CD4-positive, alpha-beta T cell (primary cell): ENCODE results near the gene SETD3. TPM values are rescaled to one million over a fixed set of nuclear protein-coding genes. Genes with fewer than 3 reads are reported as not detected.
A peak's percentile ranks its signal among the peaks of the same experiment; 100 is the strongest.

ENCODE experiments used
- ATAC-seq: fragments of 200-7000 bp; cut with Tn5 transposase; one replicate; pipeline ENCODE4 v1.10.0; 2022; ENCODE audit warnings: mild to moderate bottlenecking; ENCODE audit not compliant: poor library complexity
- CTCF ChIA-PET: fragments of 350-600 bp; sonication (Branson Sonifier 250); formaldehyde crosslinking; loops from one replicate; lab custom pipeline; 2021; ENCODE audit warnings: antibody characterized with exemption, inconsistent platforms; lab: Charles Lee
- POLR2A ChIA-PET: fragments of 350-600 bp; sonication (Branson Sonifier 250); formaldehyde crosslinking; loops from one replicate; lab custom pipeline; 2021; ENCODE audit warnings: antibody characterized with exemption, inconsistent platforms; lab: Charles Lee
- DNase-seq, 14 experiments: peaks; one replicate each; pipeline ENCODE4 v3.0.0-alpha.2; 2013 to 2020; ENCODE audit warnings: mixed read lengths in 2 of 14
- H3K27ac ChIP-seq, 2 donors: one replicate each; pipeline versions ENCODE4 v1.5.1 to v1.7.0; 2013; ENCODE audit warnings: low read length in 2 of 2, low read depth in 1 of 2, mild to moderate bottlenecking in 1 of 2
- H3K27me3 ChIP-seq, 2 experiments: 1 replicate in 1 of 2; 2 replicates in 1 of 2; pipeline versions ENCODE4 v1.6.1 to v1.7.0; 2013; ENCODE audit warnings: low read length in 2 of 2, control low read depth in 1 of 2, mild to moderate bottlenecking in 1 of 2, moderate library complexity in 1 of 2; ENCODE audit not compliant: insufficient read depth in 2 of 2, control insufficient read depth in 1 of 2
- H3K36me3 ChIP-seq: one replicate; pipeline ENCODE4 v1.6.1; 2013; ENCODE audit warnings: low read length, control low read depth; ENCODE audit not compliant: insufficient read depth
- H3K4me1 ChIP-seq: one replicate; pipeline ENCODE4 v1.6.1; 2013; ENCODE audit warnings: low read length, control low read depth; ENCODE audit not compliant: insufficient read depth
- H3K4me3 ChIP-seq: one replicate; pipeline ENCODE4 v1.5.1; 2013; ENCODE audit warnings: mild to moderate bottlenecking, low read length, moderate library complexity
- H3K9me3 ChIP-seq, 2 experiments: 1 replicate in 1 of 2; 2 replicates in 1 of 2; pipeline versions ENCODE4 v1.6.1 to v1.7.0; 2013; ENCODE audit warnings: low read length in 2 of 2, mild to moderate bottlenecking in 2 of 2, control low read depth in 1 of 2, moderate library complexity in 1 of 2; ENCODE audit not compliant: control insufficient read depth in 1 of 2, insufficient read depth in 1 of 2
- H3K27ac Mint-ChIP-seq: one replicate; pipeline ENCODE4 v1.8.0; 2020; ENCODE audit warnings: mixed read lengths
- H3K27me3 Mint-ChIP-seq: one replicate; pipeline ENCODE4 v1.8.0; 2021; ENCODE audit warnings: mixed read lengths
- H3K36me3 Mint-ChIP-seq: one replicate; pipeline ENCODE4 v1.8.0; 2021; ENCODE audit warnings: low read depth, mixed read lengths
- H3K4me1 Mint-ChIP-seq: one replicate; pipeline ENCODE4 v1.8.0; 2021; ENCODE audit warnings: low read depth, mixed read lengths
- H3K4me3 Mint-ChIP-seq: one replicate; pipeline ENCODE4 v1.8.0; 2020; ENCODE audit warnings: mild to moderate bottlenecking, mixed read lengths
- H3K9me3 Mint-ChIP-seq: one replicate; pipeline ENCODE4 v1.8.0; 2020; ENCODE audit warnings: mixed read lengths
- intact Hi-C, 2 experiments: fragments of 100-400 bp; cut with DNase I in 1 of 2; cut with micrococcal nuclease in 1 of 2; formaldehyde crosslinking; loops; one replicate each; pipeline versions ENCODE4 v1.15.1 to v1.9.0; 2023 to 2025; cut with DNase I, micrococcal nuclease
- total RNA-seq, 174 experiments: library from RNA in 2 of 174; stranded (reverse) in 2 of 174; gene quantifications; one replicate each; pipeline ENCODE4 v1.2.3 and lab custom pipeline; 2021 to 2026
- TF ChIP-seq, protein P1 (sequence below): fragments of 200-600 bp; IDR thresholded peaks from one replicate; pipeline ENCODE4 v1.8.0; 2022; ENCODE audit warnings: antibody characterized with exemption, mild to moderate bottlenecking

Gene SETD3
- total RNA-seq, 2 experiments from 2014 or later: 46.1 to 51.4 TPM

- no peaks in the 10 kb centered on the region for H3K27me3 Mint-ChIP-seq
These were observed 3.4 kb upstream of the SETD3 start for GRCh38 chr14:99484106-99484505.

DNA sequence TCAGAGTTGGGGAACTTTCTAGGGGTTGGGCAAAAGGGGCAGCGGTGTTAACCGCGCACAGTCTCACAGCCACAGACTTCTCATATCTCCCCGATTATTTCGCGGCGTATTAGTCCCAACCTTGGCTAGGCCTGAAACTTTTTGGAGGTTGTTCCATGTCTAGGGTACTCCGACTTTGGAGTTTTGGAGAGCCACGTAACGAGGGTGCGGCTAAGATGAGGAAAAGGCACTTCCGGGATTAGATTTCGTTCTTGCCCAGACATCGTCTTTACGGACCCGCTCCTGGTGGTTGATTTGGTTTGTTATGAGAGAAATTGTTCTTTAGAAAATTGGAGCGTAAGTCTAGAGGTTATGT is 1.1 kb upstream of the SETD3 start:
- CTCF ChIA-PET: interaction anchor here (1.4 kb wide), 1 partner anchor 201 kb away, joined by 4 read pairs; no protein-coding TSS in a partner anchor
- no peaks in the 10 kb centered on the region for H3K27me3 Mint-ChIP-seq
- peak overlapping the region; percentile 92 for H3K4me3 Mint-ChIP-seq
- peaks cover 29% of the 10 kb centered on the region for H3K4me1 ChIP-seq
- no peaks in the 10 kb centered on the region for H3K36me3 ChIP-seq
- H3K9me3 ChIP-seq: no peaks in the 10 kb centered on the region
- peaks cover 20% of the 10 kb centered on the region for H3K36me3 Mint-ChIP-seq
- ATAC-seq (no peak), DNase-seq (peak in 6 of 14 experiments; percentile 1 to 66 (median 28))
- POLR2A ChIA-PET: interaction anchor here (1.0 to 2.5 kb wide), 16 partner anchors 12 to 756 kb away, joined by 3 to 66 read pairs (median 4); partner anchors contain the start of genes BCL11B, CCDC85C, CYP46A1 and EVL
- H3K27me3 ChIP-seq: no peaks in the 10 kb centered on the region
- no peaks in the 10 kb centered on the region for H3K9me3 Mint-ChIP-seq
- peak overlapping the region; percentile 90 to 96 for H3K27ac ChIP-seq
- intact Hi-C loops: loop anchor here (2.0 to 10.0 kb wide), 5 partner anchors 121 to 756 kb away; partner anchors contain the start of genes CCDC85C (in 2 of the 2) and YY1 (in 1 of the 2)
- peaks cover 79% of the 10 kb centered on the region for H3K4me1 Mint-ChIP-seq
- peak overlapping the region; percentile 96 for H3K4me3 ChIP-seq
- TF ChIP-seq, protein P1, sequence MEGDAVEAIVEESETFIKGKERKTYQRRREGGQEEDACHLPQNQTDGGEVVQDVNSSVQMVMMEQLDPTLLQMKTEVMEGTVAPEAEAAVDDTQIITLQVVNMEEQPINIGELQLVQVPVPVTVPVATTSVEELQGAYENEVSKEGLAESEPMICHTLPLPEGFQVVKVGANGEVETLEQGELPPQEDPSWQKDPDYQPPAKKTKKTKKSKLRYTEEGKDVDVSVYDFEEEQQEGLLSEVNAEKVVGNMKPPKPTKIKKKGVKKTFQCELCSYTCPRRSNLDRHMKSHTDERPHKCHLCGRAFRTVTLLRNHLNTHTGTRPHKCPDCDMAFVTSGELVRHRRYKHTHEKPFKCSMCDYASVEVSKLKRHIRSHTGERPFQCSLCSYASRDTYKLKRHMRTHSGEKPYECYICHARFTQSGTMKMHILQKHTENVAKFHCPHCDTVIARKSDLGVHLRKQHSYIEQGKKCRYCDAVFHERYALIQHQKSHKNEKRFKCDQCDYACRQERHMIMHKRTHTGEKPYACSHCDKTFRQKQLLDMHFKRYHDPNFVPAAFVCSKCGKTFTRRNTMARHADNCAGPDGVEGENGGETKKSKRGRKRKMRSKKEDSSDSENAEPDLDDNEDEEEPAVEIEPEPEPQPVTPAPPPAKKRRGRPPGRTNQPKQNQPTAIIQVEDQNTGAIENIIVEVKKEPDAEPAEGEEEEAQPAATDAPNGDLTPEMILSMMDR: no peak
- peak overlapping the region; percentile 94 for H3K27ac Mint-ChIP-seq

More at GRCh38 chr14:99484106-99484505, 3.4 kb upstream of the SETD3 start:
- H3K4me1 Mint-ChIP-seq: peaks cover 85% of the 10 kb centered on the region
- Histone ChIP-seq H3K4me3 (no peak overlapping the region), H3K27me3 (no peaks in the 10 kb centered on the region), H3K4me1 (peaks cover 22% of the 10 kb centered on the region), H3K36me3 (no peaks in the 10 kb centered on the region), H3K27ac (no peak overlapping the region), H3K9me3 (no peaks in the 10 kb centered on the region)
- DNase-seq (no peak), ATAC-seq (no peak)
- peaks cover 20% of the 10 kb centered on the region for H3K36me3 Mint-ChIP-seq
- TF ChIP-seq, protein P1: no peak
- POLR2A ChIA-PET: no interaction called here
- no peaks in the 10 kb centered on the region for H3K9me3 Mint-ChIP-seq
- intact Hi-C loops: loop anchor here (5.0 to 10.0 kb wide), 3 partner anchors 118 to 753 kb away; partner anchors contain the start of genes CCDC85C (in 1 of the 2) and YY1 (in 1 of the 2)
- H3K27ac Mint-ChIP-seq: no peak overlapping the region
- CTCF ChIA-PET: no interaction called here
- H3K4me3 Mint-ChIP-seq: peak overlapping the region; percentile 50

- H3K27me3 Mint-ChIP-seq: no peaks in the 10 kb centered on the region
- no peaks in the 10 kb centered on the region for H3K27me3 ChIP-seq
- H3K4me1 Mint-ChIP-seq: peaks cover 74% of the 10 kb centered on the region
- no peaks in the 10 kb centered on the region for H3K9me3 Mint-ChIP-seq
- H3K36me3 ChIP-seq: no peaks in the 10 kb centered on the region
- TF ChIP-seq, protein P1: no peak
- H3K4me1 ChIP-seq: peaks cover 29% of the 10 kb centered on the region
- ATAC-seq (peak; percentile 87), DNase-seq (peak; percentile 100)
- no peaks in the 10 kb centered on the region for H3K9me3 ChIP-seq
- ChIA-PET CTCF (interaction anchor here (1.3 to 1.4 kb wide), 2 partner anchors 202 to 897 kb away, joined by 3 to 4 read pairs; no protein-coding TSS in a partner anchor), POLR2A (interaction anchor here (0.6 to 2.5 kb wide), 24 partner anchors 10 to 1338 kb away, joined by 3 to 66 read pairs (median 4); partner anchors contain the start of genes BCL11B, CCDC85C, CYP46A1 and EVL)
- peak within 1 kb of the TSS; percentile 94 for H3K27ac Mint-ChIP-seq
- peak within 1 kb of the TSS; percentile 96 for H3K4me3 ChIP-seq
- H3K4me3 Mint-ChIP-seq: peak within 1 kb of the TSS; percentile 92
- H3K36me3 Mint-ChIP-seq: peaks cover 20% of the 10 kb centered on the region
- intact Hi-C loops: loop anchor here (2.0 to 10.0 kb wide), 5 partner anchors 121 to 756 kb away; partner anchors contain the start of genes CCDC85C (in 2 of the 2) and YY1 (in 1 of the 2)
- peak within 1 kb of the TSS; percentile 90 to 96 for H3K27ac ChIP-seq
These were observed 472 bp upstream of the SETD3 start, which contains the start of gene CCNK for GRCh38 chr14:99480917-99481744. Gene CCNK (plus strand): TSS chr14:99481409. CDS start chr14:99492678, 11,269 bp downstream.
